Measurements from ENCODE around the gene ISOC2. TPM values are rescaled to one million over a fixed set of nuclear protein-coding genes. Genes with fewer than 3 reads are reported as not detected.
A peak's percentile ranks its signal among the peaks of the same experiment; 100 is the strongest.

The ISOC2 gene
- total and polyA plus RNA-seq, 9 of the 15 experiments (the other 6 are each of a cell fraction or from before 2014, with no cell fraction given): 1.2 to 229 (median 58.3) TPM

GRCh38 chr19:55451965-55452748, 9.3 kb downstream of the ISOC2 start (continued):
- TF ChIP-seq ZNF347 (CRISPR knock-in tag; IDR thresholded peaks at IDR 0.05; ENCODE audit: low read depth) (no peak), ZBTB34 (CRISPR knock-in tag; IDR thresholded peaks at IDR 0.05) (no peak), SRSF9 (IDR thresholded peaks at IDR 0.05; ENCODE audit: borderline replicate concordance, low read depth, low read length) (no peak), MIER1 (IDR thresholded peaks at IDR 0.05; ENCODE audit: low read depth) (no peak), PCBP1 (IDR thresholded peaks at IDR 0.05; ENCODE audit: low read depth, low read length, poor library complexity, severe bottlenecking) (peak; percentile 16), SAFB (IDR thresholded peaks at IDR 0.05; ENCODE audit: borderline replicate concordance, low read depth, low read length) (no peak), ATF3 (IDR thresholded peaks at IDR 0.05) (no peak), ATF3 (CRISPR knock-in tag; conservative IDR thresholded peaks at IDR 0.05) (no peak), ZNF174 (CRISPR knock-in tag; IDR thresholded peaks at IDR 0.05) (no peak), ZFPM2 (CRISPR knock-in tag; IDR thresholded peaks at IDR 0.05) (no peak), SNAPC5 (CRISPR knock-in tag; IDR thresholded peaks at IDR 0.05) (no peak), SP1 (CRISPR knock-in tag; IDR thresholded peaks at IDR 0.05) (no peak), NCOA4 (IDR thresholded peaks at IDR 0.05; ENCODE audit: partially characterized antibody) (no peak), ZBTB12 (CRISPR knock-in tag; IDR thresholded peaks at IDR 0.05) (no peak), BCOR (IDR thresholded peaks at IDR 0.05) (peak; percentile 40; the same call in 1 of the 2 replicates), STAG1 (CRISPR knock-in tag; IDR thresholded peaks at IDR 0.05; ENCODE audit: borderline replicate concordance) (no peak), CCAR2 (IDR thresholded peaks at IDR 0.05; ENCODE audit: low read depth, low read length) (no peak), VEZF1 (CRISPR knock-in tag; IDR thresholded peaks at IDR 0.05) (no peak), KDM5B (IDR thresholded peaks at IDR 0.05; ENCODE audit: insufficient replicate concordance, low read depth, low read length) (peak; percentile 66)
